ENCODE data around the gene CACYBP.
A peak's percentile ranks its signal among the peaks of the same experiment; 100 is the strongest.
"Not testable (repeated sequence)": the region's sequence is repeated elsewhere in the genome, so short reads cannot be mapped to it uniquely, and the experiment has no call there.

The CACYBP gene

GRCh38 chr1:175005085-175005783, 5.5 kb downstream of the CACYBP start:
- no peak for DNase-seq (ENCODE audit: low read depth in 1 of 2, low spot score in 1 of 2)

GRCh38 chr1:175009532-175009931, 9.8 kb downstream of the CACYBP start:
- DNase-seq (ENCODE audit: low read depth in 1 of 2, low spot score in 1 of 2): no peak

DNA sequence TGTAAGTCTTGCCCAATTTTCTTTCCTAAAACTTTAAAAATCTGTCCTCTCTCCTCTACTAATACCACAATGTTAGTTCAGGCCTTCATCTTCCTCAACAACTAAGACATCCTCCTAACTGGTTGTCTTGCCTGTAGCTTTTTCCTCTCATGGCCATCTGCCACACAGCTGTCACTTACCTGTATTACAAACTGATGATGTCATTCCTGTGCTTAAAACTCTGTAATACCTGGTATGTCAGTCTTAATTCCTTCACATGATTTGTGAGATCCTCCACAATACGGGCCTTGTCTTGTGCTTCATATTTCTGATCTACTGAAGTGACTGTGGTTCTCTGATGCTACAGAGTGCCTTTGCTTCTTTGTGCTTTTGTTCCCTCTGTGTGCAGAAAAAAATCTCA, 13.7 kb downstream of the CACYBP start:
- DNase-seq (ENCODE audit: low read depth in 1 of 2, low spot score in 1 of 2): no peak

DNA sequence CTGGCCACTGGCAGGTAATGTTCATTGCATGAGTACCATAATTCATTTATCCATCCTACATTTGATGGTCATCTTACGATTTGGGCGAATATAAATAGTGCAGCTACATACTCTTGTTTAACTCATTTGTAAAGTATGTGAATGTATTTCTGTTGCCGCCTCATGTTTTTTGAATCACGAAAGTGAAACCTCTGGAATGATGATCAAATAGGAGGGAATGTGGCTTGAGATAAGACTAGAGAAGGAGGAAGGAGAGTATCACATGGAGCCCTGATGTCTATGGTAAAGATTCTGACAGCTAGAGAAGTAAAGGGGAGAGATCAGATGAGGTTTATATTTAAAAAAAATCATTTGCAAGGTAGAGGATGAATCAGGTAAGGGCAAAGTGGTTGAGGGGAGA, 15.5 kb downstream of the CACYBP start:
- no peak for DNase-seq (ENCODE audit: low read depth in 1 of 2, low spot score in 1 of 2)

DNA sequence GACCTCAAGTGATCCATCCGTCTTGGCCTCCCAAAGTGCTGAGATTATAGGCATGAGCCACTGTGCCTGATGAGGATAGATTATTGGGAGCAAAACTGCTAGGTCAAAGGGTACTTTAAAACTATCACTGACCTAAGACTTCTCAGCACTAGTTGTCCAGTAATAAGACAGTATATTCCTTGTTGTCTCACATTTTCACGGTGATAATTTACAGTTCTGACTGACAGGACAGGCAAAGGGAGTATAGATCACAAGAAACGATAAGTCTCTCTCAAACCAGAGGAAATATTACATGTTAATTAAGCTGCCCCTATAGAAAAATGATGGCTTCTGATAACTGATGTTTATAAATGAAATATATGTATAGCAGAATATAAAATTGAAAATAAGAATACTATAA, 19.8 kb downstream of the CACYBP start:
- no peak for DNase-seq (ENCODE audit: low read depth in 1 of 2, low spot score in 1 of 2)

GRCh38 chr1:175023043-175023921, 23.5 kb downstream of the CACYBP start, which contains the start of gene MRPS14:
TSS of gene MRPS14 (minus strand) at chr1:175023425. CDS start at chr1:175023408, 17 bp downstream.
- DNase-seq (ENCODE audit: low read depth in 1 of 2, low spot score in 1 of 2): peak; percentile 97 to 98

DNA sequence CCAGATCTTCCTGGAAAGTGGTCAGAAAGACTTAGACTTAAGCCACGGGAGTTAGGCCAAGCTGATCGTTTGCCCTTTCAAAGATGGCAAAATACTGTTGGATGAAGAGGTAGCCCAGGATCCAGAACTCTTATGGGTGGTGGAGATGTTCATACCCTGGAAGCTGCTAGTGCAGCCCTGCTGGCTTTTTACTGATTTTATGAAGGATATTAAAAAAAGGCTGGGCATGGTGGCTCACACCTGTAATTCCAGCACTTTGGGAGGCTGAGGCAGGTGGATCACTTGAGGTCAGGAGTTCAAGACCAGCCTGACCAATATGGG, 24.1 kb downstream of the CACYBP start:
- not testable (repeated sequence) for DNase-seq (ENCODE audit: low read depth in 1 of 2, low spot score in 1 of 2)

DNA sequence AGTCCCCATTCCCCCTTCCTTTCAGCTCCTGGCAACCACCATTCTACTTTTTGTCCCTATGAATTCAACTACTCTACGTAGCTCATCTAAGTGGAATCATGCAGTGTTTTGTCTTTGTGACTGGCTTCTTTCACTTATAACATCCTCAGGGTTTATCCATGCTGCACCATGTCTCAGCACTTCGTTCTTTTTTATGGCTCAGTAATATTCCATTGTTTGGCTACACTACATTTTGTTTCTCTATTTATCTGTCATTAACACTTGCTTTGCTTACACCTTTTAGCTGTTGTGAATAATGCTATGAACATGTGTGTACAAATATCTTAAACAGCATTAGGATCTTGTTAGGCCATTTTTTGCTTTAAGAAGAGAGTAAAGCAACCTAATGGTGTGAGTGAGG, 25.0 kb downstream of the CACYBP start:
- no peak for DNase-seq (ENCODE audit: low read depth in 1 of 2, low spot score in 1 of 2)

DNA sequence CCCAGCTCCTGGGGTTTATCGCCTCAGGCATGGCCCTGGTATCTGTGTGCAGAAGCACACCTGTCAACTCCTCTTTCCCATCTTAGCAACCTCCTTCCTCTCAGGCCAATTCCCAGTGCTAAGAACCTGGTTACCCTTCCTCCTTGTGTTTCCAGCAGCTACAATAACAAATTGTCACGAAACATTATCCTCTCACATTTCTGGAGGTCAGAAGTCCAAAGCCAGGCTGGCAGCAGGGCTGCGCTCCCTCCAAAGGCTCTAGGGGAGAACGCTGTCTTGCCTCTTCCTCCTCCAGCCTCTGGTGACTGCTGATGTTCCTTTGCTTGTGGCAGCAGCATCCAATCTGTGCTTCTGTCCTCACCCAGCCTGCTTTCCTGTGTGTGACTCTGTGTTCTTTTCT, 34.2 kb downstream of the CACYBP start:
- DNase-seq (ENCODE audit: low read depth in 1 of 2, low spot score in 1 of 2): no peak

DNA sequence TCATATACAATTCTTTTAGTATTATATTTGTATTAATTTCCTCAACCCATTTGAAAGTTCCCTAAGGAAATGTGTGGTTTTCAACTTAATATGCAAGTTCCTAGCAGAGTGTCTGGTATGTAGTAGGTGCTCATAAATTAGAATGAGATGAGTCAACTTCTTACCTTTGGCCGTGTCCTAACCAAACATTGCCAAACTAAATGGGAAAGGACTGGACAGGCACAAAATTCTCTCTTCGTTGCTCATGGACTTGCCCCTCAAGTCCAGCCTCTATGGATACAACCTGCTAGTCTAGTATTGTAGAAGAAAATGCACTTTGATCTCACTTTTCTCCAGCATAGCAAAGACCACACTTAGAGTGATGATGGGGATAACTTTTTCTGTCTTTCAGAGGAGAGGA, 35.0 kb downstream of the CACYBP start:
- DNase-seq (ENCODE audit: low read depth in 1 of 2, low spot score in 1 of 2): no peak

DNA sequence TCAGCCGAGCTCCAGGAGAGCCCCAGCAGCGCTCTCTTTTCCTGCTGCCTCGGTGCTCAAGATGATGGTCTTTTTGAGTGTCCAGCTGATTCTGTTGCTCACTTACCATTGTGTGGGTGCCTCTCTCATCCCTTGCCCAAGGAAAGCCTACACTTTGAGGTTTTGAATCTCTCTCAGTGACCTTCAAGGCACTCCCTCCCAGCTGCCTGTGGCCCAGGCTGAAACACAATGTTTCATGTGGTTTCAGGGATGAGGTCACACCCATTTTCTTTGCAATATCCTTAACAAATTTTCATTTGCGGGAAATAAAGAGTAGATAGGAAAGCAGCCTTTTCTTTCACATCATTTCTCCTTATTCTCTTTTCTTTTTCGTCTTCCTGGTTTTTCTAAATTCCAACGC, 36.1 kb downstream of the CACYBP start:
- no peak for DNase-seq (ENCODE audit: low read depth in 1 of 2, low spot score in 1 of 2)

- no peak for DNase-seq (ENCODE audit: low read depth in 1 of 2, low spot score in 1 of 2)
These were observed 36.7 kb downstream of the CACYBP start for GRCh38 chr1:175036476-175036875.

DNA sequence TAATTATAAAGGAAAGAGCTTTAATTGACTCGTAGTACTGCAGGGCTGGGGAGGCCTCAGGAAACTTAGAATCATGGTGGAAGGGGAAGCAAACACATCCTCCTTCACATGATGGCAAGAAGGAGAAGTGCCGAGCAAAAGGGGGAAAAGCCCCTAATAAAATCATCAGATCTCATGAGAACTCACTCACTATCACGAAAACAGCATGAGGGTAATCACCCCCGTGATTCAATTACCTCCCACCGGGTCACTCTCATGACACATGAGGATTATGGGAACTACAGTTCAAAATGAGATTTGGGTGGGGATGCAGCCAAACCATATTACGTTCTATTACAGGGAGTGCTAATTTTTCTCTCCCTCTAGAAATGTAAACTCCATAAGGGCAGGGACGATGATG, 37.7 kb downstream of the CACYBP start:
- DNase-seq (ENCODE audit: low read depth in 1 of 2, low spot score in 1 of 2): no peak

- DNase-seq (ENCODE audit: low read depth in 1 of 2, low spot score in 1 of 2): no peak
These were observed 40.7 kb downstream of the CACYBP start for GRCh38 chr1:175040324-175040879.

GRCh38 chr1:175042650-175043049, 42.9 kb downstream of the CACYBP start:
- DNase-seq (ENCODE audit: low read depth in 1 of 2, low spot score in 1 of 2): no peak

DNA sequence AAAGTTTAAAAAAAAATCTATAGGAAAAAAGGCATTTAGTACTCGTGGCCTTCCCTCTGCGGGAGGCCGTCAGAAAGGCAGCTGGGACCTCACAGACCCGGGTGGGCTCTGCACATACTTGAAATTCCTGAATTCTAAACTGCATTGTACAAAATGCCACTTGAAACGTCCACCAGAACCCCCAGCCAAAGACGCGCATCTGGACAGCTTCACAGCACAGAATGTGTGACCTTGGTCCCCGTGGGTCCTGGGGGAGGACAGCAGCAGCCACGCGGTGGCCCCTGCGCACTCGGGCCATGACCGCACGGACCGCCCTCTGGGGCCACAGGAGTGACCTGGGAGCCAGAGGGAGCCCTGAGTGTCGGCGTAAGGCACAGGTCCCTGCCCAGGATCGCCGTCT, 44.1 kb downstream of the CACYBP start:
- DNase-seq (ENCODE audit: low read depth in 1 of 2, low spot score in 1 of 2): no peak

DNA sequence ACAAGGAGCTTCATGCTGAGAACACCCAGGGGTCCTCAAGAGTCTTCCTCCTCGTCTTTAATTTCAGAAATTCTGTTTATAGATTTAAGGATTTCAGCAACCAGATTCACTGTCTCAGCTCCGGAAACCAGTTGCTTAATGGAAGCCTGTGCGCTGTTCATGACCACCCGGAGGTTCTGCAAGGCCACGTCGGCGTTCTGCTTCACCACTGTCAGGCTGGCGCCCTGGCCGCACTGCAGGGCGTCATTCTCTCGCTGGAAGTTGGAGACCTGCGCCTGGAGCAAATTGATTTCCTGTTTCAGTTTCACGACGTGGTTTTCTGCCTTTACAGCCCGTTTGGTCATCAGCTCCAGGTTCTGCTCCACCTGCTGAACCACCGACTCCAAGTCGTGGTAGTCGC, 44.8 kb downstream of the CACYBP start:
- not testable (repeated sequence) for DNase-seq (ENCODE audit: low read depth in 1 of 2, low spot score in 1 of 2)

- DNase-seq (ENCODE audit: low read depth in 1 of 2, low spot score in 1 of 2): no peak
These were observed 45.4 kb downstream of the CACYBP start for GRCh38 chr1:175045097-175045496.

DNA sequence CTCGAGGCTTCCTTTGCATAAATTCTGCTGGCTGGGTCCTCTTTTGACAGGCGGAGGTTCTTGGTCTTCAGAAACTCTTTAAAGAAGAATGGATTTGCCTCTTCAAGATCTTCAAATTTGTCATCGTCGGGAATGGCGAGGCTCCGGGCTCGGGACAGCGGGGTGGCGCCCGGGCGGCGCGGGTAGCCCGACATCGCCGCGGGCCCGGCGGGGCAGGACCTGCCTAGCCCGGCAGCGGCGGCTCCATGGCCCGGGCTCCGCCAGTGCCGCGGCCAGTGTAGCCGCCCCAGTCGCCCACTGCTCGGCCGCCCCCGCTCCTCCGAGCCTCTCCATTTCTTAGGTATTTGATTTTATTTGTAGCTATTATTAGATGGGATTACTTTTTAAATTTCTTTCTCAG, 45.8 kb downstream of the CACYBP start:
- DNase-seq (ENCODE audit: low read depth in 1 of 2, low spot score in 1 of 2): no peak

- no peak for DNase-seq (ENCODE audit: low read depth in 1 of 2, low spot score in 1 of 2)
These were observed 51.2 kb downstream of the CACYBP start for GRCh38 chr1:175050992-175051391.

DNA sequence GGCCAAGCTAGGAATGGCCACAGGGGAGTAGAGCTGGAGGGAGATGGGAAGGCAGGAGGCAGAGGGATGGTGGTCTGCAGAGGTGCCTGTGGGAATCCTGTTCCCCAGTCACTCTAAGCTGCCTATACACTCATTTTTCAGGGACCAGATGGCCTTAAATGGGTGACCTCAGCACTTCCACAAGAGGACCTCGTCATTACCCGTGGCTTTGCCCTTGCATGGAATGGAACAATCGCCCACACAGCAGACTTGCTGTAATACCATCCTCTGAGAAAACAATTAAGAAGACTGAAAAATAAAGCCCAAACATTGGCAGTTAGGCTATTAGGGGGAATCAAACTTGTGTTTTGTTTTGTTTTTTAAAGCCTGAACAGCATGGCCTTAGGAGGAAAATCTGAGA, 55.0 kb downstream of the CACYBP start:
- no peak for DNase-seq (ENCODE audit: low read depth in 1 of 2, low spot score in 1 of 2)

Measured in stimulated activated CD4-positive, alpha-beta T cell treated with anti-CD3 and anti-CD28 coated beads, Interleukin-15, amount 100 ng/mL, for 1 hour (primary cell).